Sigmoid colon (tissue), 7 donors: Measurements from ENCODE around the gene PHF1. TPM values are rescaled to one million over a fixed set of nuclear protein-coding genes. Genes with fewer than 3 reads are reported as not detected.
A peak's percentile ranks its signal among the peaks of the same experiment; 100 is the strongest.

Source experiments
- DNase-seq: peaks from one replicate; pipeline ENCODE4 v3.0.0-alpha.2; 2019
- H3K27ac ChIP-seq, 4 donors: fragments of 200-600 bp; sonication (generic); one replicate each; pipeline ENCODE4 v1.5.1; 2016 to 2019; ENCODE audit warnings: mild to moderate bottlenecking in 1 of 4
- H3K27me3 ChIP-seq, 3 donors: fragments of 200-600 bp; sonication (generic); one replicate each; pipeline ENCODE4 v1.5.1; 2019; ENCODE audit warnings: mild to moderate bottlenecking in 1 of 3
- H3K36me3 ChIP-seq, 4 donors: fragments of 200-600 bp; sonication (generic); one replicate each; pipeline ENCODE4 v1.5.1; 2016 to 2019
- H3K4me1 ChIP-seq, 4 donors: fragments of 200-600 bp; sonication (generic); one replicate each; pipeline ENCODE4 v1.5.1; 2017 to 2019
- H3K4me3 ChIP-seq, 4 donors: fragments of 200-600 bp; sonication (generic); one replicate each; pipeline ENCODE4 v1.5.1; 2017 to 2019; ENCODE audit warnings: mild to moderate bottlenecking in 2 of 4, moderate library complexity in 1 of 4
- H3K9me3 ChIP-seq, 4 donors: fragments of 200-600 bp in 3 of 4; sonication (generic) in 3 of 4; one replicate each; pipeline versions ENCODE4 v1.5.1 to v1.6.1; 2013 to 2019
- CTCF ChIP-seq, 4 experiments: fragments of 450-650 bp in 3 of 4; fragments of 200-600 bp in 1 of 4; IDR thresholded peaks; one replicate each; pipeline ENCODE4 v1.5.1; 2016 to 2019; ENCODE audit warnings: antibody characterized with exemption in 4 of 4, mild to moderate bottlenecking in 3 of 4, moderate library complexity in 2 of 4
- EP300 ChIP-seq, 4 donors: sonication (generic); formaldehyde crosslinking; IDR thresholded peaks; one replicate each; pipeline ENCODE4 v1.6.1; 2017; ENCODE audit warnings: antibody characterized with exemption in 4 of 4
- POLR2A ChIP-seq, 2 donors: fragments of 450-650 bp; IDR thresholded peaks; one replicate each; pipeline ENCODE4 v1.6.1; 2016; ENCODE audit warnings: antibody characterized with exemption in 2 of 2, mild to moderate bottlenecking in 2 of 2, moderate library complexity in 2 of 2
- POLR2AphosphoS5 ChIP-seq, 4 donors: sonication (generic); formaldehyde crosslinking; IDR thresholded peaks; one replicate each; pipeline ENCODE4 v1.6.1; 2017; ENCODE audit warnings: antibody characterized with exemption in 4 of 4
- WGBS, 2 donors: extraction: QIAGEN DNeasy Blood & Tissue Kit; methylation state at CpG; one replicate each; pipeline ENCODE4 v1.1.7; 2013; 5-methylcytosine and 5-hydroxymethylcytosine counted together
- intact Hi-C: fragments of 100-400 bp; cut with DNase I; formaldehyde crosslinking; loops from one replicate; pipeline ENCODE4 v1.15.1; 2023
- polyA plus RNA-seq, 3 donors: library from polyadenylated mRNA; stranded (reverse); fragments of 200-250 nt; gene quantifications; one replicate each; pipeline ENCODE4 v1.2.3, GENCODE V29; 2013
- total RNA-seq, 4 donors: library from RNA; depleted of rRNA; stranded (reverse); fragments of >200 nt; gene quantifications; one replicate each; pipeline ENCODE4 v1.1.0, GENCODE V29; 2016
- donor health status: healthy with polysubstance abuse.
- donor health status: Bipolar disorder and iron deficiency.
- donor health status: healthy.

The PHF1 gene
- total and polyA plus RNA-seq, 7 donors, result 22.4 to 82.3 (median 57.1) TPM

DNA sequence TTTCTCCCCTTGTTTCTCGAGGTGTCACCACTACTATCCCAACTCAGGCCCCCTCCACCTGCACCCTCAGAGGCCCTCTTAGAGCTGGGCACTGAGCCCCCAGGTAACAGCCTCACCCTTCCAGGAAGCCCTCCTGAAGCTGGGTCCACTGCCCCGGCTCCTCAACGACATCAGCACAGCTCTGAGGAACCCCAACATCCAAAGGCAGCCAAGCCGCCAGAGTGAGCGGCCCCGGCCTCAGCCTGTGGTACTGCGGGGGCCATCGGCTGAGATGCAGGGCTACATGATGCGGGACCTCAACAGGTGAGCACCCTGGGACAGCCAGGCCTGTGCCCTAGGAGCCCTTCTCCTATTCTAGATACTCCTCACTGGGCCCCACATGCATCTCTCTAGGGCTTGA, 30.6 kb downstream of the PHF1 start:
- TF ChIP-seq EP300 (IDR thresholded peaks at IDR 0.05), result no peak
- no peak for TF ChIP-seq POLR2A (IDR thresholded peaks at IDR 0.05)
- no peak for TF ChIP-seq CTCF (IDR thresholded peaks at IDR 0.05)
- no peak for TF ChIP-seq POLR2AphosphoS5 (IDR thresholded peaks at IDR 0.05)
- peaks cover 21 to 91% (median 37%) of the 10 kb centered on the region in 4 donors for H3K36me3 ChIP-seq
- H3K27me3 ChIP-seq, result no peaks in the 10 kb centered on the region
- 95 to 96% methylated on average over 9 of the region's 9 CpGs for WGBS, 2 donors
- peak; percentile 36 for DNase-seq
- no peak overlapping the region for H3K27ac ChIP-seq
- intact Hi-C loops, result no loop called here
- no peak overlapping the region for H3K4me3 ChIP-seq
- H3K9me3 ChIP-seq, result no peaks in the 10 kb centered on the region
- H3K4me1 ChIP-seq, result no peaks in the 10 kb centered on the region

DNA sequence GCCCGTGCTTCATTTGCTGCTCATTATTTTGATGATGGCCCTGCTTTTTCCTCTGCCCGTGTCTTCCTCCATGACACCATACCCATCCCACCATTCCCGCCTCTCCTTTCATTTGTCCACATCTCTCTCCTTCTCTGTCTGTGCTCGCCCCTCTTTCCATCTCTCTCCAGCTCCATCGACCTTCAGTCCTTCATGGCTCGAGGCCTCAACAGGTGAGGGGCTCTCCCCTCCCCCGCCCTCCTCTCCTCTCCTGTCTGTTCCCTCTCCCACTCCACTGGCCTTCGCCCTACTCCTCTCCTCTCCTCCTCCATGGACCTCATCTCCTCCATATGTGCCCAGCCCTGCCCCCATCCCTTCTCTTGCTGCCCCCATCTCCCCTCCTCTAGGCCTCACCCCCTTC, 31.5 kb downstream of the PHF1 start:
- no peaks in the 10 kb centered on the region for H3K9me3 ChIP-seq
- H3K36me3 ChIP-seq, result peaks cover 13 to 90% (median 35%) of the 10 kb centered on the region in 4 donors
- H3K27me3 ChIP-seq, result no peaks in the 10 kb centered on the region
- H3K4me1 ChIP-seq, result no peaks in the 10 kb centered on the region
- WGBS, 2 donors, result 88 to 91% methylated on average over 8 of the region's 8 CpGs
- DNase-seq, result no peak
- intact Hi-C loops, result no loop called here
- H3K27ac ChIP-seq, result no peak overlapping the region
- no peak overlapping the region for H3K4me3 ChIP-seq
- TF ChIP-seq POLR2A (IDR thresholded peaks at IDR 0.05), result no peak
- no peak for TF ChIP-seq CTCF (IDR thresholded peaks at IDR 0.05)
- no peak for TF ChIP-seq EP300 (IDR thresholded peaks at IDR 0.05)
- no peak for TF ChIP-seq POLR2AphosphoS5 (IDR thresholded peaks at IDR 0.05)

GRCh38 chr6:33443025-33443424, 32.2 kb downstream of the PHF1 start:
- Histone ChIP-seq H3K4me1 (no peaks in the 10 kb centered on the region), H3K27me3 (no peaks in the 10 kb centered on the region), H3K9me3 (no peaks in the 10 kb centered on the region), H3K36me3 (peaks cover 6 to 90% (median 31%) of the 10 kb centered on the region in 4 donors), H3K4me3 (no peak overlapping the region), H3K27ac (no peak overlapping the region)
- intact Hi-C loops, result no loop called here
- WGBS, 2 donors, result 96% methylated on average over 17 of the region's 17 CpGs
- TF ChIP-seq POLR2AphosphoS5 (IDR thresholded peaks at IDR 0.05) (no peak), CTCF (IDR thresholded peaks at IDR 0.05) (no peak), EP300 (IDR thresholded peaks at IDR 0.05) (no peak), POLR2A (IDR thresholded peaks at IDR 0.05) (no peak)
- no peak for DNase-seq

DNA sequence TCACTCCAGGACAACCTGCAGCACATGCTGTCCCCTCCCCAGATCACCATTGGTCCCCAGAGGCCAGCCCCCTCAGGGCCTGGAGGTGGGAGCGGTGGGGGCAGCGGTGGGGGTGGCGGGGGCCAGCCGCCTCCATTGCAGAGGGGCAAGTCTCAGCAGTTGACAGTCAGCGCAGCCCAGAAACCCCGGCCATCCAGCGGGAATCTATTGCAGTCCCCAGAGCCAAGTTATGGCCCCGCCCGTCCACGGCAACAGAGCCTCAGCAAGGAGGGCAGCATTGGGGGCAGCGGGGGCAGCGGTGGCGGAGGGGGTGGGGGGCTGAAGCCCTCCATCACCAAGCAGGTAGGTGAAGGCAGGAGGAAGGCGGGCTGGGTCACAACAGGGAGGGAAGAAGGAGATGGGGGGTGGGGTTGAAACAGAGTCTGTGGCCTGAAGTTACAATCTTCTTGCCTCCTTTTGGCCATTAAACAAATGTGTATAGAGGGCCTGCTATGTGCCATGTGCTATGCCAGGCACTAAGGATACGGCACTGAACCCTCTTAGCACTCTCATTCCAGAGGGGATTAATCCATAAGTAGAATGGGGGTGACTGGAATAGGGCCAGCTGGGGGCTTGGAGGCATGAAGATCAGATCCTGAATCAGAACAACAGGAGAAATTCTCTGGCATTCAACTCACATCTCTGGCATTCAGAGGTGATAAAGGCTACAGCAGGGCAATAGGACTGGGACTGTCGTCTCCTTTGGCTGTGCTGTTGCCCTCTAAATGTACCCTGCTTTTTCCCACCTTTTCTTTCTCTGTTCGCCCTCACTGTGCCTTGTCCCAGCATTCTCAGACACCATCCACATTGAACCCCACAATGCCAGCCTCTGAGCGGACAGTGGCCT, 33.0 kb downstream of the PHF1 start:
- Histone ChIP-seq H3K36me3 (peaks cover 4 to 90% (median 27%) of the 10 kb centered on the region in 4 donors), H3K9me3 (no peaks in the 10 kb centered on the region), H3K27ac (no peak overlapping the region), H3K4me1 (no peaks in the 10 kb centered on the region), H3K27me3 (no peaks in the 10 kb centered on the region), H3K4me3 (no peak overlapping the region)
- TF ChIP-seq POLR2A (IDR thresholded peaks at IDR 0.05), result no peak
- TF ChIP-seq CTCF (IDR thresholded peaks at IDR 0.05), result no peak
- no peak for TF ChIP-seq EP300 (IDR thresholded peaks at IDR 0.05)
- TF ChIP-seq POLR2AphosphoS5 (IDR thresholded peaks at IDR 0.05), result no peak
- intact Hi-C loops, result no loop called here
- DNase-seq, result no peak
- 91 to 94% methylated on average over 18 of the region's 18 CpGs for WGBS, 2 donors
